Fibroblast of skin of abdomen (primary cell): ENCODE measurements around the gene CYGB.
A peak's percentile ranks its signal among the peaks of the same experiment; 100 is the strongest.

ENCODE experiments used
- DNase-seq: peaks from one replicate; pipeline ENCODE4 v3.0.0-alpha.2; 2013

The CYGB gene

GRCh38 chr17:76500747-76501017 is 36.8 kb downstream of the CYGB start:
- DNase-seq, result no peak

GRCh38 chr17:76500074-76500746 is 37.3 kb downstream of the CYGB start:
- no peak for DNase-seq

GRCh38 chr17:76499267-76499667 is 38.2 kb downstream of the CYGB start:
- DNase-seq, result no peak

GRCh38 chr17:76498876-76499251 is 38.6 kb downstream of the CYGB start:
- DNase-seq, result no peak

- peak; percentile 78 for DNase-seq
Observed at GRCh38 chr17:76497979-76498875, 39.3 kb downstream of the CYGB start.

GRCh38 chr17:76497699-76497978 is 39.9 kb downstream of the CYGB start:
- no peak for DNase-seq

- DNase-seq, result no peak
Observed at GRCh38 chr17:76496464-76496863, 41.0 kb downstream of the CYGB start.

- no peak for DNase-seq
Observed at GRCh38 chr17:76495663-76496400, 41.7 kb downstream of the CYGB start.

GRCh38 chr17:76493505-76494167 is 43.9 kb downstream of the CYGB start:
- DNase-seq, result no peak

- DNase-seq, result peak; percentile 46
Observed at GRCh38 chr17:76492989-76493501, 44.5 kb downstream of the CYGB start.

- DNase-seq, result no peak
Observed at GRCh38 chr17:76492123-76492988, 45.2 kb downstream of the CYGB start.

GRCh38 chr17:76491271-76492122 is 46.0 kb downstream of the CYGB start:
- DNase-seq, result no peak

- no peak for DNase-seq
Observed at GRCh38 chr17:76490112-76490710, 47.3 kb downstream of the CYGB start.

- no peak for DNase-seq
Observed at GRCh38 chr17:76487451-76488192, 49.9 kb downstream of the CYGB start.

- DNase-seq, result no peak
Observed at GRCh38 chr17:76485569-76485968, 51.9 kb downstream of the CYGB start.

GRCh38 chr17:76484228-76484725 is 53.2 kb downstream of the CYGB start:
- no peak for DNase-seq

GRCh38 chr17:76481071-76481655 is 56.3 kb downstream of the CYGB start:
- DNase-seq, result no peak

GRCh38 chr17:76480632-76481031 is 56.9 kb downstream of the CYGB start:
- peak; percentile 21 for DNase-seq

GRCh38 chr17:76479515-76480060 is 57.9 kb downstream of the CYGB start:
- no peak for DNase-seq
